Neuron (in vitro differentiated cells): Measurements from ENCODE around the gene NACC2.

ENCODE experiments used
- H2AFZ ChIP-seq: one replicate; pipeline ENCODE4 v1.6.1; 2013; ENCODE audit warnings: low read depth, mild to moderate bottlenecking, inconsistent platforms, low read length, moderate library complexity
- H3K27me3 ChIP-seq: one replicate; pipeline ENCODE4 v1.6.1; 2013; ENCODE audit warnings: low read length; ENCODE audit not compliant: insufficient read depth
- H3K36me3 ChIP-seq: one replicate; pipeline ENCODE4 v1.6.1; 2013; ENCODE audit warnings: low read length; ENCODE audit not compliant: insufficient read depth
- H3K4me1 ChIP-seq: one replicate; pipeline ENCODE4 v1.6.1; 2013; ENCODE audit warnings: low read length; ENCODE audit not compliant: insufficient read depth
- H3K4me3 ChIP-seq: 2 replicates; pipeline ENCODE4 v1.5.1; 2013; ENCODE audit warnings: mild to moderate bottlenecking, low read length, moderate library complexity
- H3K9me3 ChIP-seq: one replicate; pipeline ENCODE4 v1.6.1; 2013; ENCODE audit warnings: low read length

The NACC2 gene

DNA sequence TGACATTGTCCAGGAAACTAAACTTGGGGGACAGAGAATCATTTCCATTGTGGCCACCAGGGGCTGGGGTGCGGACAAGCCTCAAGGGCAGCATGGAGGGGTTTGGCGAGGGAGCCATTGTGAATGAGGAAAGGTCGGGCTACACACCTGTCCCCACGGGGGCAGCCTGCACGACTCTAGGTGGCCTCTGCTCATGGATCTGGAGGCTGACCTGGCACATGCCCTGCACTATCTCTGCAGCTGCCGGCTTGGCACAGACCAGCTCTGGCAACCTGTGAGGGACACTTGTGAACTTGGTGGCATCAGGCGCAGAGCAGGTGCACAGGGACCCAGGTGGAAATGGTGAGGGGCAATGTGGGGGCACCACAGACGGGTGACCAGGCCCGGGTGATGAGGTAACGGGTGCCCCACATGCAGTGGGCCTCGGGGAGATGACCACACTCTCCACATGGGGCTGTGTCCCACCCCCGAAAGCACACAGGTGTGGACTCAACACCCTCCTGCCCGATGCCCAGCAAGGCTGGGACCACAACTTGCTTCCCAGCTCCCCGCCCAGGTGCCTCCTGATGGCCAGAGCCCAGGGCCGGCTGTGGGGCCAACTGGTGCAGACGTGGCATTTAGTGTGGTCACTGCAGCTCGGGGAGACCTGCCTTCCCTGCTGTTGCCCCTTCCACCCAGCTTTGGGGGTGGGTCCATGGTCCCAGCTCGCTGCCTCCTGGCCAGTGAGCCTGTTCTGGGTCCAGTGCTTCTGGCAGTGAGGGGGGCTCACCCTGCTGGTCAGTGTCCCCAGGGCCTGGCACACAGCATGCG, 73.0 kb downstream of the NACC2 start:
- Histone ChIP-seq H3K9me3 (peaks cover 7% of the 10 kb centered on the region), H3K36me3 (no peaks in the 10 kb centered on the region), H3K27me3 (no peaks in the 10 kb centered on the region), H2AFZ (no peak overlapping the region), H3K4me3 (no peak overlapping the region), H3K4me1 (peaks cover 14% of the 10 kb centered on the region)

DNA sequence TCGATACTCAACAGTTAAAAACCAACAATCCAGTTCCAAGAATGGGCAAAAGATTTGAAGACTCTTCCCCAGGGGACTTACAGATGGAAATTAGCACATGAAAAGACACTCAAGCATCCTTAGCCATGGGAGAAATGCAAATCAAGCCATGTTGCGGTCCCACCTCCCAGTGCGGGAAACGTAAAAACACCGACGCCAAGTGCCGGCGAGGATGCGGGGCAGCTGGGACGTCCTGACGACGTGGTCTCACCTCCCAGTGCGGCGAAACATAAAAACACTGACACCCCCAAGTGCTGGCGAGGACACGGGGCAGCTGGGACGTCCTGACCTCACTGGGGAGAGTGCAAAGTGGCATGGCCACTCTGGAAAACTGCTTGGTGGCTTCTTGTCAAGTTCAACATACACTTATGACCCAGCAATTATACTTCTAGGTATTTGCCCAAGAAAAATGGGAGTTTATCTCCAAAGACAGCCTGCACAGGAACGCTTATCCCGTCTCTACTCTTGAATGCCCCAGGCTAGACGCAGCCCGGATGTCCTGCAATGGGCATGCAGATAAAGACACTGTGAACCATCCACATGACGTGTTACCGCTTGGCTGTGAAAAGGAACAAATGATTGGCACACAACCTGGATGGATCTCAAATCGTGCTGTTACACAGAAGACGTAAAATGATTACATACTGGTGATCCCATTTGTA, 73.8 kb downstream of the NACC2 start:
- no peak overlapping the region for H2AFZ ChIP-seq
- H3K4me1 ChIP-seq = peaks cover 14% of the 10 kb centered on the region
- H3K9me3 ChIP-seq = peaks cover 3% of the 10 kb centered on the region
- no peak overlapping the region for H3K4me3 ChIP-seq
- H3K27me3 ChIP-seq = no peaks in the 10 kb centered on the region
- no peaks in the 10 kb centered on the region for H3K36me3 ChIP-seq

DNA sequence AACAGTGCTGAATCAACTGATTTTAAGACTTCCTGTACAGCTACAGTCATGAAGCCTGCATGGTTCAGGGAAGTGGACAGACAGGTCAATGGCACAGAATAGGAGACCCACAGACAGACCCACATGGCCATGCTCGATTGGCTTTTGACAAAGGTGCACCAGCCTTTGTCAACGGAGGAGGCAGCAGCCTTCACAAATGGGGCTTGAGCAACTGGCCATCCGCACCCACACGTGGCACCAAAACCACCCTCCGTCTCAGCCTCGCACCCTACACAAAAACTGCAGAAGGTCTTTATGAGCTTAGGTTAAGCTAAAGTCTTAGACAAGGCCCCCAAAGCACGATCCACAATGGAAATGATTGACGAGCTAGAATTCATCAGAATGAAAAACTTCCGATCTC, 74.4 kb downstream of the NACC2 start:
- H2AFZ ChIP-seq = no peak overlapping the region
- no peaks in the 10 kb centered on the region for H3K27me3 ChIP-seq
- H3K4me1 ChIP-seq = peaks cover 14% of the 10 kb centered on the region
- H3K36me3 ChIP-seq = no peaks in the 10 kb centered on the region
- no peak overlapping the region for H3K4me3 ChIP-seq
- peaks cover 3% of the 10 kb centered on the region for H3K9me3 ChIP-seq

DNA sequence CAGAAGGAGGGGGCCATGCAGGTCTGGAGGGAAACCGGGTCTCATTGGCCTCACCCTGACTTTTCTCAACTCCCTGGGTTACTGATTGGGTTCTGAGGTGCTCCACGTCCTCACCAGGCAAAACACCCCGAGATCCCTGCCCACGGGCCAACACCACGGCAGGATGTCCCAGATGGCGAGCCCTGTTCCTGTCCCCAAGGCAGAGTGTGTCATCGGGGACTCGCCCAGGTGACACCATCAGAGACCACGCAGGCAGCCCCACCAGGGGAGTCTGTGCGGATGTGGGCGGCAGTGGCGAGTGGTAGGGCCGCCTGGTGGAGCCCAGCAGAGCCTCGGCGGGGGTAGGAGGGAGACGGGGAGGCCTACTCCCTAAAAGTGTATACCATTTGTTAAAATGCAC, 74.9 kb downstream of the NACC2 start:
- Histone ChIP-seq H3K27me3 (no peaks in the 10 kb centered on the region), H3K36me3 (no peaks in the 10 kb centered on the region), H3K9me3 (peaks cover 3% of the 10 kb centered on the region), H3K4me1 (peaks cover 14% of the 10 kb centered on the region), H3K4me3 (no peak overlapping the region), H2AFZ (no peak overlapping the region)

DNA sequence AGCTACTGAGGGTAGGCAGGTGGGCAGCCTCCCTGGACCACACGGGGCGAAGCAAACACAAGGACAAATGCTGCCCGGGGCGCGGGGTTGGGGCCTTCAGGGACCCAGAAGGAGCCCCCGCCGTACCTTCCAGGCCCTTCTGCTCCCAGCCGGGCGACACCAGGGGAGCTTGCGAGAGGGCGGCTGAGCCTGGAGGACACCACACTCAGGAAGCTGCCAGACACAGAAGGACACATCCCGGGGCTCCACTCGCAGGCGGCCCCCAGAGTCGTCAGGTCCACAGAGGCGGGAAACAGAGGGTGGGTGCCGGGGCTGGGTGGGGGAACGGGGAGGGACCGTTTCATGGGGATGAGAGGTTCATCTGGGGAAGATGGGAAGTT, 75.4 kb downstream of the NACC2 start:
- Histone ChIP-seq H2AFZ (no peak overlapping the region), H3K9me3 (peaks cover 3% of the 10 kb centered on the region), H3K4me3 (no peak overlapping the region), H3K4me1 (peaks cover 14% of the 10 kb centered on the region), H3K27me3 (no peaks in the 10 kb centered on the region), H3K36me3 (no peaks in the 10 kb centered on the region)

DNA sequence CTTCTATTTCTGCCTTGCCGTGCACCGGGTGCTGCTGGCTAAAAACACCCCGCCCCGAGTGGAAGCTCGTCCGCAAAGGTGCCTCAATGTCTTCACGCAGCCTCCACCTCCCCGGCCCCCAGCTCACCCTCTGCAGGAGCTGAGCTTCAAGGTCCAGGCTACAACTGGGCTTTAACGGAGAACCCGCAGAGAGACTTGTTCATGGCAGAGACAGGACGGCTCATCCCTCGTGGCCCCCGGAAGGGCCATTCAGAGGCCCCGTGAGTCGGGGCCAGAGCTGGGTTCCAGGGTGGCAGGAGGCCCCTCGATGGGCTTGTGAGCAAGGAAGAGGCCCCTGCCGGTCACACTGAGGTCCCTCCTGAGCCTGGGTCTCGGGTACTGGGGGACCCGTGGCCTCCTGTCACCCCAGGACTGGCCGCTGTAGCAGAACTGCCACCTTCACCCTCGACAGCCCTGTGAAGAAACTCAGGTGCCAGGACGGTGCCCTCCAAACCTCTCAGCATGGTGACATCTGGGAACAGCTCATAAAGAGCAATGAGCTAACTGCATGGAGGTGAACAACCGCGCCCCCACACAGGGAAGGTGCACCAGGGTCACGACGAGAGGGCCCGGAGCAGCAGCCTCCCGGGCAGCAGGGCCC, 75.9 kb downstream of the NACC2 start:
- Histone ChIP-seq H3K36me3 (no peaks in the 10 kb centered on the region), H3K27me3 (no peaks in the 10 kb centered on the region), H3K4me3 (no peak overlapping the region), H3K9me3 (peaks cover 3% of the 10 kb centered on the region), H2AFZ (no peak overlapping the region), H3K4me1 (peaks cover 14% of the 10 kb centered on the region)

DNA sequence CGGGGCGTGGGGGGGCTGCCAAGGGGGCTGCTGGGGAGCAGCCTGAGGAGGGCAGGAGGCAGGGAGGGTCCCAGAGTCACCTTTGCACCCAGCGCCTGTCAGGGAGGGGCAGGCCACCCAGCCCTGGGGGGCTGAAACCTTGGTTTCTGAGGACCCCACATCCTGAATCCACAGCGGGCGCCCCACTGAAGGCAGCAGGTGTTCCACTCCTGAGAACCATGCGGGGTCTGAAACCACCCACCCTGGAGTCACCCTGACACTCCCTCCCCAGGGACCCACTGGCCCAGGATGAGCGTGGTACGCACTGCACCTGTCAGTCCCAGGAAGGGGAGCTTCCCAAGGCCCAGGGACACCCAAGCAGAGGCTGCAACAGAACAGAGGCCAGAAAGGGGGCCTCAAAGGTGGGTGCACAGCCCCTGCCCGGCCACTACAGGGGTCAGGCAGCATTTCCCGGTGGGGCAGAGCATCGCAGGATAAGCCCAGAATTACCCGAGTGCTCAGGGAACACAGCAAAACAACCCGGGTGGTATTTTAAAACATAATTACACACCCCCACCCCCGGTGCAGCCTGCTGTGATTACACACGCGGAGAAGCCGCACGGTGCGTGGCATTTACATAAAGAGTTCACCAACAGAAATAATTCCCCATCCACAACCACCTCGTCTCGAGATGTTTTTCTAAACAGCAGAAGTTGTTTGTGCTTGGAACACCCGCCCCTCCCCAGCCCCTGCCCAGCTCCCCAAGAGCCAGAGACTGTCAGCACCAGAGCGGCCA, 76.6 kb downstream of the NACC2 start:
- Histone ChIP-seq H3K36me3 (peaks cover 2% of the 10 kb centered on the region), H3K27me3 (no peaks in the 10 kb centered on the region), H2AFZ (no peak overlapping the region), H3K9me3 (peaks cover 3% of the 10 kb centered on the region), H3K4me3 (no peak overlapping the region), H3K4me1 (peaks cover 14% of the 10 kb centered on the region)

DNA sequence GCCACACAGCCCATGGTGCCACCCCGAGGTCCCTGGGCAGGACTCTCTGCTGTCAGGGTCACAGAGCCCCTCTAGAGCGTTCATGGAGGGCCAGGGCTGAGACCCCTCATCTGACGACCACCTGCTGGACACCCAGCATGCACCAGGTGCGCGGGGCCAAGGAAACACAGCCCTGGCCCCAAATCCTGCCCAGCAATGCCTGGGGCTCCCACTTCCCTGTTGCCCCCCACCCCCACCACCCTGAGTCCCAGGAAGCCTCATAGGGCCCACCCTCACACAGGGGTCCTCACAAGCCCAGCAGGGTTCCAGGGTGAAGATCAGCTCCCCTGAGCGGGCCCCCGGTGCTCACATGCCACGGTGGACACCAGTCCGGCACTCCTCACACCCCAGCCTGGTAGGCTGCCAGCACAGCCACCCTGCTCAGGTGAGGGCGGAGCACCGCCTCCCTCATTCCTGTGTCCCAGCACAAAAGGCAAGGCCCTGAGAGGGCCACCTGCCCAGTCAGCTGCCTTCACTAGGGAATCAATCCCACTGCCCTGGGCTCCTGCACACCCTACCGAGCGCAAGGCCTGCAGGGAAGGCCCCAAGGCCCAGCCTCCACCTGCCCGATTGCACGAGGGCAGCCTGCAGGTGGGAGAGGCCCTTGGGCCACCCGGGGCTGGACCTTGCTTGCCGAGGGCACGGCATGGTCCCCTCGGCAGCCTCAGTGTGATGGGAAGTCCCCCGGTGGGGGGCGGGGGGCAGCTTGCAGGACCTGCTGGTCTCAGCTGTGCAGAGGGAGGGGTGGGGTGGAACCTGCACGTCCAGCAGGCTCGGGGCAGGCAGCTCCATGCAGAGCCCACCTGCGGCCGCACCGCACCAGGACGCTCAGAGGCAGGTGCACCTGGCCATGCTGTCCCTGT, 77.5 kb downstream of the NACC2 start:
- no peaks in the 10 kb centered on the region for H3K27me3 ChIP-seq
- no peak overlapping the region for H3K4me3 ChIP-seq
- peaks cover 6% of the 10 kb centered on the region for H3K9me3 ChIP-seq
- no peak overlapping the region for H2AFZ ChIP-seq
- peaks cover 14% of the 10 kb centered on the region for H3K4me1 ChIP-seq
- peaks cover 2% of the 10 kb centered on the region for H3K36me3 ChIP-seq

DNA sequence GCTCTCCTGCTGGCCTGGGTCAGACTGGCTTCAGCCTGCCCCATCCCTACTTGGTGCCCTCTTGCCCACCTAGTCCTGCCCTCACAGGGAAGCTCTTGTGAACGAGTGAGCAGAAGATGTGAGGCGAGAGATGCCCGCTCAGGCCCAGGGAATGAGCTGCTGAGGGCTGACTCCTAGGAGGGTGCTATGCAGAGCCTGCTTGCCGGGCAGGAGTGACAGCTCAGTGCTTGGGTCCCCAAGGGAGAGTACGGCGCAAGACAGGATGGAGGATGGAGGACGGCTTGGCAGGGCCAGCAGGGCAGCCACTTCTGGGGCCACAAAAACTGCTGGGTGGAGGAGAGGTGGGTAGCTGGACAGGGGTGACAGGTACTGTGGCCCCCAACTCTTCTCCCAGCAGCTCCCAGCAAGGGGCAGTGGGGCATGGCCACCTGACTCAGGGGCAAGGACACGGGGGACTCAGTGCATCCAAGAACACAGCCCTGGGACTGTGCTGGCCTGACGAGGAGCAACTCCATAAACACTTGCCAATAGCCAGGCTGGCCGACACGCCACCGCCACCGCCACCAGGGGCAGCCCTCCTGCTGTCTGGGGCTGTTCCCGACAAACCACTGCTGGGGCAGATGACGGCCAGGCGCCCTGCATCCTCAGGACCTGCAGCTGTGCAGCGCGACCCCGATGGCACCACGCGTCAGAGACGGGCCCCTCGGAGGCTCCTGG, 78.4 kb downstream of the NACC2 start:
- Histone ChIP-seq H3K36me3 (peaks cover 4% of the 10 kb centered on the region), H3K9me3 (peaks cover 6% of the 10 kb centered on the region), H3K4me1 (peaks cover 14% of the 10 kb centered on the region), H3K4me3 (no peak overlapping the region), H2AFZ (no peak overlapping the region), H3K27me3 (no peaks in the 10 kb centered on the region)

DNA sequence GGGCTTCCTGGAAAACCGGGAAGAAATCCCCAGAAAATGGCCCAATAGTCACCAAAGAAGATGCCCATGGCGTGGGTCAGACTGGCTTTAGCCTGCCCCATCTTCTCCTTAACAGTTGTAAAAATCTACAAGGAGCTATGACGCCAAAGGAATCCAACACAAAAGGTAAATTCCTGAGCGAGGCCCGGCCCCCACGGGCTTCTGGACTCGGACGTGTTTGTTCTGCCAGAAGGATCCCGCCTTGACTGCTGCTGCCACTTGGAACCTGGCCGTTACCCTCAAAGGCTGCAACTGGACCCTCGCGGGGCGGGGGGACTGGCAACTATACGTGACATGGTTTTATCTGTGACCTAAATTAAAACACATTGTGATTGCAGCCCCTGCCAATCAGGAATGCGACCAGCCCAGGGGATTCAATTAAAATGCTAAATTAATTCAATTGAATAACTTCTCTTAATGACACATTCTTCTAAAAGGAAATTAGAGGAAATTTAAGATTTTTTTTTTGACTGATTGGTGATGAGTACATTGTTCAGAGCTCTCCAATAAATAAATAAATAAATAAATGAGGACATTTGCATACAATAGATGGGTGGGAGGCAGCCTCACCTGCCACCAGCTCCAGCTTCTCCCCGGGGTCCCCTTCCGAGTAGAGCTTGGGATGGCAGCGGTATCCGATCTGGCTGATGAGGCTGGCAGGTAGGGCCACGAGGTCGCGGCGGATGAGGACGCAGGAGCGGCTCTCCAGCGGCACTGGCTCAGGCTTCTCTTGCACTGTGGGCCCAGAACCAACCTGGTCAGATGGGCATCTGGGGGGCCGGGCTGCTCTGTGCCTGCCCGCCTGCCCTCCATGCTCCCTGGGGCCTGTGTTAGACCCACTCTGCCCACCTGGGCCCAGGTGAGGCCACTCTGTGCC, 79.2 kb downstream of the NACC2 start:
- Histone ChIP-seq H2AFZ (no peak overlapping the region), H3K27me3 (no peaks in the 10 kb centered on the region), H3K36me3 (peaks cover 4% of the 10 kb centered on the region), H3K4me1 (peaks cover 17% of the 10 kb centered on the region), H3K4me3 (no peak overlapping the region), H3K9me3 (peaks cover 4% of the 10 kb centered on the region)
